Gastrocnemius medialis (tissue), 4 donors: Measurements from ENCODE around the gene CES2. TPM values are rescaled to one million over a fixed set of nuclear protein-coding genes. Genes with fewer than 3 reads are reported as not detected.

Experiments used
- ATAC-seq, 2 donors: fragments of 150-250 bp; one replicate each; pipeline ENCODE4 v1.9.1; 2016
- DNase-seq, 2 donors: peaks; one replicate each; pipeline ENCODE4 v3.0.0-alpha.2; 2019
- H3K27ac ChIP-seq, 4 donors: fragments of 200-600 bp; sonication (generic); 1 replicate in 1 of 4; 2 replicates in 3 of 4; pipeline ENCODE4 v1.5.1; 2016 to 2018; ENCODE audit warnings: mild to moderate bottlenecking in 2 of 4, moderate library complexity in 1 of 4
- H3K27me3 ChIP-seq, 3 donors: fragments of 200-600 bp; sonication (generic) in 2 of 3; 1 replicate in 1 of 3; 2 replicates in 2 of 3; pipeline versions ENCODE4 v1.5.1 to v1.6.0; 2016 to 2019; ENCODE audit warnings: mild to moderate bottlenecking in 1 of 3, moderate library complexity in 1 of 3
- H3K36me3 ChIP-seq, 2 donors: fragments of 200-600 bp; sonication (generic) in 1 of 2; one replicate each; pipeline ENCODE4 v1.5.1; 2017 to 2018
- H3K4me1 ChIP-seq, 2 donors: fragments of 200-600 bp; sonication (generic) in 1 of 2; one replicate each; pipeline ENCODE4 v1.5.1; 2016 to 2017; ENCODE audit warnings: mild to moderate bottlenecking in 2 of 2
- H3K4me3 ChIP-seq, 4 donors: fragments of 200-600 bp; sonication (generic) in 3 of 4; 1 replicate in 1 of 4; 2 replicates in 3 of 4; pipeline ENCODE4 v1.5.1; 2016 to 2019; ENCODE audit warnings: mild to moderate bottlenecking in 2 of 4
- H3K9me3 ChIP-seq, 3 donors: fragments of 200-600 bp; sonication (generic) in 2 of 3; 1 replicate in 1 of 3; 2 replicates in 2 of 3; pipeline ENCODE4 v1.5.1; 2016 to 2019
- POLR2A ChIP-seq, 2 donors: fragments of 450-650 bp; IDR thresholded peaks; one replicate each; pipeline ENCODE4 v1.6.1; 2017; ENCODE audit warnings: antibody characterized with exemption in 2 of 2, mild to moderate bottlenecking in 2 of 2, moderate library complexity in 2 of 2
- in situ Hi-C, 4 donors: fragments of 200-750 bp; cut with MboI; loops; one replicate each; pipeline versions ENCODE4 v1.15.0 to v1.8.0; 2017; ENCODE audit warnings: low sequenced_read_pairs in 4 of 4
- intact Hi-C: fragments of 100-400 bp; cut with DNase I; formaldehyde crosslinking; loops from one replicate; pipeline ENCODE4 v1.15.1; 2023; ENCODE audit warnings: low total_unique reads
- total RNA-seq, 4 donors: library from RNA; depleted of rRNA; stranded (reverse); fragments of >200 nt; gene quantifications; one replicate each; pipeline versions ENCODE4 v1.1.0 to v1.2.3, GENCODE V29; 2016
- TF ChIP-seq, protein P1 (sequence below), 5 experiments: fragments of 450-650 bp in 3 of 5; fragments of 200-600 bp in 2 of 5; sonication (generic) in 2 of 5; IDR thresholded peaks in 4 of 5; conservative IDR thresholded peaks in 1 of 5; 1 replicate in 4 of 5; 2 replicates in 1 of 5; pipeline ENCODE4 v1.5.1; 2016 to 2019; ENCODE audit warnings: antibody characterized with exemption in 5 of 5, mild to moderate bottlenecking in 3 of 5, moderate library complexity in 3 of 5

The CES2 gene
- total RNA-seq, 4 donors from 2014 or later = 25.6 to 48.2 (median 37.7) TPM

DNA sequence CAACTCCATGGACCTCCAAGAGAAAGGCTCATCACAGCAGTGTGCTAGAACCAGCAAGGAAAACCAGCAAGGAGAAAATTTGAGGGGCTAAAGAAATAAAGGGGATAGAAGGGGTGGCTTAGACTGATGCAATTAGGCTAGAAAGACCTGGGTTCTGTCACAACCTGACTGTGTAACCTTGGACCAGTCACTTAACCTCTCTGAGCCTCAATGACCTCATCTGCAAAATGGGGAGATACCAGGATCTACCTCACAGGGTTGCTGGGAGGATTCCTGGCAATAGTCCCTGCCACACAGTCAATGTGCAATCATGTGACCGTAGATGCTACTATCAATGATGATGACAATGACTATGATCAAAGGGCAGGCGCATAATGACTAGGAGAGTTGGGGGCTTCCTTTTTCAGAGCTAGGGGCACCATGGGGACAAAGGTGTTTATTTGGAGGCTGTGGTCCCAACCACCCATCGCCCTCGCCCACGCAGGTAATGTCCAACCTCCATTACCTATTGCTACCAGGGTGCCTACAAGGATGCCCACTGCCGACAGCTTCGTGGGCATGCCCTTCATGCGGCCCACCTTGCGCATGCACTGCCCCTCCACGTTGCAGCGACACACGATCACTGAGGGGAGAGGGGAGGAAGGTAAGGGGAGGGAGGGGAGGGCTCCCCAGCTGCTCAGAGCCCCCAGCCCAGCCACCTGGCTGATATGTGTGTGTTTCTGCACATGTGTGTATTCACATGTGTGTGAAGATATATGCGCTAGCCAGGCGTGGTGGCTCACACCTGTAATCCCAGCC, 26.4 kb upstream of the CES2 start:
- no peak for DNase-seq
- Histone ChIP-seq H3K4me3 (no peak overlapping the region), H3K27ac (no peak overlapping the region), H3K9me3 (no peaks in the 10 kb centered on the region), H3K4me1 (peaks cover 13 to 17% of the 10 kb centered on the region in 2 donors), H3K27me3 (no peaks in the 10 kb centered on the region), H3K36me3 (no peaks in the 10 kb centered on the region)
- intact Hi-C loops (no loop called here), in situ Hi-C loops (no loop called here)
- ATAC-seq = no peak
- TF ChIP-seq, protein P1, sequence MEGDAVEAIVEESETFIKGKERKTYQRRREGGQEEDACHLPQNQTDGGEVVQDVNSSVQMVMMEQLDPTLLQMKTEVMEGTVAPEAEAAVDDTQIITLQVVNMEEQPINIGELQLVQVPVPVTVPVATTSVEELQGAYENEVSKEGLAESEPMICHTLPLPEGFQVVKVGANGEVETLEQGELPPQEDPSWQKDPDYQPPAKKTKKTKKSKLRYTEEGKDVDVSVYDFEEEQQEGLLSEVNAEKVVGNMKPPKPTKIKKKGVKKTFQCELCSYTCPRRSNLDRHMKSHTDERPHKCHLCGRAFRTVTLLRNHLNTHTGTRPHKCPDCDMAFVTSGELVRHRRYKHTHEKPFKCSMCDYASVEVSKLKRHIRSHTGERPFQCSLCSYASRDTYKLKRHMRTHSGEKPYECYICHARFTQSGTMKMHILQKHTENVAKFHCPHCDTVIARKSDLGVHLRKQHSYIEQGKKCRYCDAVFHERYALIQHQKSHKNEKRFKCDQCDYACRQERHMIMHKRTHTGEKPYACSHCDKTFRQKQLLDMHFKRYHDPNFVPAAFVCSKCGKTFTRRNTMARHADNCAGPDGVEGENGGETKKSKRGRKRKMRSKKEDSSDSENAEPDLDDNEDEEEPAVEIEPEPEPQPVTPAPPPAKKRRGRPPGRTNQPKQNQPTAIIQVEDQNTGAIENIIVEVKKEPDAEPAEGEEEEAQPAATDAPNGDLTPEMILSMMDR (IDR thresholded peaks at IDR 0.05 in 4 of 5, conservative IDR thresholded peaks at IDR 0.05 in 1 of 5) = no peak
- TF ChIP-seq POLR2A (IDR thresholded peaks at IDR 0.05) = no peak

DNA sequence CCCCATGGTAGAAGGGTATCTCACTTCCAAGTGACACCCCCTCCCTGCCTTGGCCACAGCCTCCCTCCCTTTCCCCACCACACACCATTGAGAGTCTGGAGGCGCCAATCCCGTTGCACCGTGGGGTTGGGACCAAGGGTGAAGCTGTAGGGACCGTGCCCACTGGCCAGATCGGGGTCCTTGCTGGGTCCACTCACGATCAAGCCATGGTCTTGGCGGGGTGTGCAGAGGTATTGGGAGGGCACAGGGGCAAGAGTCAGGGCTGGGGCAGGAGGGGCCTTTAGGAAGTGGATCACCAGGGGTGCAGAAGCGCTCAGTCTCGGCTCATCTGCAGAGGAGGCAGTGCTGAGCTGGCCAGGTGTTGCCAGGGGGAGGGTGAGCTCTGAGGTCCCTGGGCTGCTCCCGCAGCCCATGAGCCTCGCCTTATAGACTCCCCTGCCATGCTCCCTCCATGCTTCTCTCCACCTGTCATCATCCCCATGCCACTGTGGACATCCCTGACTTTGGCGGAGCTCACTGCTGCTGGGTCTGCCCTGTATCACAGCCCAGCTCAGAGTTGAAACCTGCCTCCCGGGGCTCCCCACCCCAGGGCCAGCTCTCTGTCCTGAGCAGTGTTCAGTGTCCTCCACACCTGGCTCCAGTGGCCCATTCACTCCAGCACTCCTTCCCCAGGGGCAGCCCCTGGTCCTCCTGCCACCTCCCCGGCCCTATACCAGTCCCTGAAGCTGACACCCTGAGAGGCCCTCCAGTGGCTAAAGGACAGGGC, 25.0 kb upstream of the CES2 start:
- no peak overlapping the region for H3K4me3 ChIP-seq
- H3K4me1 ChIP-seq = peaks cover 1 to 3% of the 10 kb centered on the region in 2 donors
- ATAC-seq = no peak
- H3K36me3 ChIP-seq = no peaks in the 10 kb centered on the region
- DNase-seq = no peak
- intact Hi-C loops = no loop called here
- no peaks in the 10 kb centered on the region for H3K9me3 ChIP-seq
- no peaks in the 10 kb centered on the region for H3K27me3 ChIP-seq
- in situ Hi-C loops = no loop called here
- TF ChIP-seq, protein P1 (IDR thresholded peaks at IDR 0.05 in 4 of 5, conservative IDR thresholded peaks at IDR 0.05 in 1 of 5) = no peak
- TF ChIP-seq POLR2A (IDR thresholded peaks at IDR 0.05) = no peak
- H3K27ac ChIP-seq = no peak overlapping the region

DNA sequence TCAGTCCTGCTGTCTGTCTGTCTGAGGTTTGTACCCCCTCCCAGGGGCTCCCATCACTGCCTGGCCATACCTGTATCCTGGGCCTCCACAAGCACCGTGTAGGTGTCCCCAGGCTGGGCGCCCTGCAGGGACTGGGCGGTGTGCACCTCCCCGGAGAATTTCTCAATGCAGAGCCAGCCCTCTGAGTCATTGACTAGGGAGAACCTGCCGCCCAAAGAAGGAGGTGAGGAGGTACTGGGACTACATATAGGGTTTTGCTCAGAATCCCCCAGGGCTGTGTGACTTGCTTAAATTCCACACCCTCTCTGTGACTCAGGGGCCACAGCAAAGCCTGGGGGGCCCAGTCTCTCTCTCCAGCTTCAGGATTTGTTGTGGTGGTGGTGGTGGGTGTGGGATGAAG, 24.2 kb upstream of the CES2 start:
- no peak overlapping the region for H3K4me3 ChIP-seq
- in situ Hi-C loops (no loop called here), intact Hi-C loops (no loop called here)
- H3K27me3 ChIP-seq = no peaks in the 10 kb centered on the region
- H3K27ac ChIP-seq = no peak overlapping the region
- no peaks in the 10 kb centered on the region for H3K36me3 ChIP-seq
- ATAC-seq = no peak
- TF ChIP-seq POLR2A (IDR thresholded peaks at IDR 0.05) = no peak
- TF ChIP-seq, protein P1 (IDR thresholded peaks at IDR 0.05 in 4 of 5, conservative IDR thresholded peaks at IDR 0.05 in 1 of 5) = no peak
- H3K9me3 ChIP-seq = no peaks in the 10 kb centered on the region
- H3K4me1 ChIP-seq = no peaks in the 10 kb centered on the region
- DNase-seq = no peak

DNA sequence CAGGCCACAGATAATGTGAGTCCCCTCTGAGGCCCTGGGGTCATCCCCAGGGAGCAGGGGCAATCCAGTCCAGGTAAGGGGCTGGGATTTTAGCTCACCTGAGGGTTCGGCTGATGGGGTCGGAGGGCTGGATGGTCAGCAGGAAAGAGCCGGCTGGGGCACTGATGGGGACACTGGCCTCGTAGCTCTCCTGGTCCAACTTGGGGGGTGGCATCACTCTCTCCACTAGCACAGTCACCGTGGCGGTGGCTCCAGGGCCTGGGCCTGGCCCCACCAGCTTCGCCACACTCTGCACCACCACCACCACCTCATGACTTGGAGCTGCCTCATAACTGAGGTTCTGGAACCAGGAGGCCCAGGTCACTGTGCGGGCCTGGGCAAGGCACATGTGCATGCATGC, 23.5 kb upstream of the CES2 start:
- H3K4me1 ChIP-seq = no peaks in the 10 kb centered on the region
- in situ Hi-C loops = no loop called here
- H3K27ac ChIP-seq = no peak overlapping the region
- no peaks in the 10 kb centered on the region for H3K27me3 ChIP-seq
- no peaks in the 10 kb centered on the region for H3K9me3 ChIP-seq
- intact Hi-C loops = no loop called here
- H3K4me3 ChIP-seq = no peak overlapping the region
- DNase-seq (no peak), ATAC-seq (no peak)
- no peaks in the 10 kb centered on the region for H3K36me3 ChIP-seq
- no peak for TF ChIP-seq POLR2A (IDR thresholded peaks at IDR 0.05)
- TF ChIP-seq, protein P1 (IDR thresholded peaks at IDR 0.05 in 4 of 5, conservative IDR thresholded peaks at IDR 0.05 in 1 of 5) = no peak
